LNCaP clone FGC (cell line): ENCODE data around the gene XYLT1.

ENCODE experiments used
- DNase-seq: peaks from one replicate; pipeline ENCODE4 v3.0.0-alpha.2; 2011; ENCODE audit warnings: low read depth
- H3K4me3 ChIP-seq: 2 replicates; pipeline ENCODE4 v1.5.1; 2011; ENCODE audit warnings: mild to moderate bottlenecking, low read depth, low read length, control low read depth
- TF ChIP-seq, protein P1 (sequence below): IDR thresholded peaks from 2 replicates; pipeline ENCODE4 v1.5.1; 2012; ENCODE audit warnings: mild to moderate bottlenecking; ENCODE audit not compliant: control insufficient read depth, insufficient read depth; ENCODE audit errors: extremely low read depth

XYLT1 gene

DNA sequence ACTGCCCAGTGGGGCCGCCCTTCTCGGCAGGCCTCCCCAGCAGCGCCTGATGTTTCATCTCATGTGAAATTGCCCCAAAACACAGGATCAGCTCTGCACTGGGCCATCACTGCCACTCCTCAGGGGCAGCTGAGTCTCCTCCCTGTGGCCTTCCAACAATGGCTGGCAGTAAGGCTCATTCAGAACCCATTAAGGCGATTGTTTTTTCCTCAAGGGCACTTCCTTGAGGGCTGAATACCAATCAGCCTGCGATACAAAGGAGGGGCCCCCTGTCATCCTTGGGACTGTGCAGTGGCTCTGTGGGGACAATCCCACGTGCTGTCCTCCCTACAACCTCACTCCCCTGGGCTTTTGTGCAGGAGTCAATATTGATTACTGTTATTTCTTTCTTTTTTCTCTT, 47.5 kb downstream of the XYLT1 start:
- no peak for DNase-seq
- TF ChIP-seq, protein P1, sequence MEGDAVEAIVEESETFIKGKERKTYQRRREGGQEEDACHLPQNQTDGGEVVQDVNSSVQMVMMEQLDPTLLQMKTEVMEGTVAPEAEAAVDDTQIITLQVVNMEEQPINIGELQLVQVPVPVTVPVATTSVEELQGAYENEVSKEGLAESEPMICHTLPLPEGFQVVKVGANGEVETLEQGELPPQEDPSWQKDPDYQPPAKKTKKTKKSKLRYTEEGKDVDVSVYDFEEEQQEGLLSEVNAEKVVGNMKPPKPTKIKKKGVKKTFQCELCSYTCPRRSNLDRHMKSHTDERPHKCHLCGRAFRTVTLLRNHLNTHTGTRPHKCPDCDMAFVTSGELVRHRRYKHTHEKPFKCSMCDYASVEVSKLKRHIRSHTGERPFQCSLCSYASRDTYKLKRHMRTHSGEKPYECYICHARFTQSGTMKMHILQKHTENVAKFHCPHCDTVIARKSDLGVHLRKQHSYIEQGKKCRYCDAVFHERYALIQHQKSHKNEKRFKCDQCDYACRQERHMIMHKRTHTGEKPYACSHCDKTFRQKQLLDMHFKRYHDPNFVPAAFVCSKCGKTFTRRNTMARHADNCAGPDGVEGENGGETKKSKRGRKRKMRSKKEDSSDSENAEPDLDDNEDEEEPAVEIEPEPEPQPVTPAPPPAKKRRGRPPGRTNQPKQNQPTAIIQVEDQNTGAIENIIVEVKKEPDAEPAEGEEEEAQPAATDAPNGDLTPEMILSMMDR = no peak
- H3K4me3 ChIP-seq = no peak overlapping the region

DNA sequence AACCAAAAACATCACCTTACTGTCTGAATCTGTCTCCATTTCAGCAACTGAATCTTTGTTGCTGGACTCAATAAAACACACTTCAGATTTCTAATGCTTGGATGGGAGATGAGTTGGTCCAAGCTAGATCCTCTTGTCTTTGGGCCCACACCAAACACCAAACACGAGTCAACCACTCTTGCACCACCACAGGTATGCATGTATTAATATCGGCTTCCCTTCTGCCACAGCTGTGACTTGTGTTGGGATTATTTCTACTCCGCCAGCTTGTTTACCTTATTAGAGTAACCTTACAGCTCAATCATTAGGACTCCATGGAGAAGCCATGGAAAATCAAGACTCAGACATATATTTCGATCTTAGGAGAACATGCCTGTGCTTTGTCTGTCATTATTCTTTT, 49.9 kb downstream of the XYLT1 start:
- TF ChIP-seq, protein P1 = no peak
- H3K4me3 ChIP-seq = no peak overlapping the region
- no peak for DNase-seq

DNA sequence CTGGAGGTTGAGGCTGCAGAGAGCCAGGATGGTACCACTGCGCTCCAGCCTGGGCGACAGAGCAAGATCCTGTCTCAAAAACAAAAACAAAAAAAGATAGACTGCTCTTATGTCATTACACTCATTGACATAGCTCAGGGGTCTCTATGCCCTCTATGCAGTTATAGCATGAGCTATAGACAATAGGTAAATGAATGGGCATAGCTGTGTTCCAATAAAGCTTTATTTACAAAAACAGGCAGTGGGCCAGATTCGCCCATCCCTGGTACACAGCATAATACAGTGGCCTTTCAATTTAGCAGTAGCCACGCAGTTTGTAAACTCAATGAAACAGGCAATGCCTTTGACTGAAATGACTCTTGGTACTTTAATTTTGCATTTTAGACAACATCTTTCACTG, 51.5 kb downstream of the XYLT1 start:
- H3K4me3 ChIP-seq = no peak overlapping the region
- TF ChIP-seq, protein P1 = no peak
- DNase-seq = no peak

DNA sequence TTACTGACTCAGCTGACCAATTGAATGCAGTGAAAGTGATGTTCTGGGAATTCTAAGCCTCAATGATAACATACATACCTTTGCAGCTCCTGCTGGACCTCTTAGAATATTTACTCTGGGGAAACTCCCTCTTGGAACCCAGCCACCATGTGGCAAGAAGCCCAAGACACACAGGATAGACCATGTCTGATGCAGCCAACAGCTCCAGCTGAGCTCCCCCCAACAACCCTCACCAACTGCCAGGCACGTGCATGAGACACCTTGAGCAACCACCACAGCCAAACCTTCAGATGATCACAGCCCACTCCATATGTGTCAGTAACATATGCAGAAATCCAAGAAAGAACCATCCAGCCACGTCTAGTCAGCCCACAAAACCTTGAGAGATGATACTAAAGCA, 53.0 kb downstream of the XYLT1 start:
- TF ChIP-seq, protein P1 = no peak
- H3K4me3 ChIP-seq = no peak overlapping the region
- DNase-seq = no peak

DNA sequence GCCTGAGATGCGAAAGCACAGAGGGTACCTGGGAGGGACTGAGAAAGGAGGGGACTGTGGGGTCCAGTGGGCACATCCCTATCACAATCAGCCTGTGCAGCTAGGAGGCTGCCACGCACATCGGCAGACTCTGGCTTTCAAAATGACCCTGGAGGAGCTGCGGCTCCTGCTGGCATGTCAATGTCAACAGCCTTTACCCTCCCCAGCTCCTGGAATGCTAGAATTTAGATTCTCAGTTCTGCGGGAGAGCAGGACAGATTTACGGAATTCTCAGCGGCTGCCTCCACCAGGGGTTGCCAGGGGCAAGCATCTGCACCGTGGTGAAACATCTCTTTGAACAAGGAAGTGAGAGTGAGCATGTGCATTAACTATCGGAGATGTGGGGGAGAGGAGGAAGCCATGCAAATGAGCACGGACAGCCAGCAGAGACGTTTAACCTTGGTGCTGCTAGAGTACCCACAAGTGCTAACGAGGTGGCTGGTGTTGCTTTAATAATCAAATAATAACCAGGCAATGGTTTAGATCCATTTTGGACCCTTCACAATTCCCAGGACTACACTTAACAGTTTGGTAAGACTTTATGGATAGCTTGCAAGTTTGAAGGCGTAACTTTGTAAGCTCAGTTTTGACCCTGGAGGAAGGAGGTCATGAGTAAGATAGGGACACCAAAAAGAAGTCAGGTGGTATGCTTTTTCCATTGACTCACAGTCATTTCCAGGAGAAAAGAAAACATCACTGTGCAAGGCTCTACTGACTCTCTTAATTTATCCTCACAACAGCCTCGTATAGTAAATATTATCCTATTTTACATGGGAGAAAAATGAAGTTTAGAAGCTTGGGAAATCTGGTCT, 54.1 kb downstream of the XYLT1 start:
- TF ChIP-seq, protein P1 = no peak
- H3K4me3 ChIP-seq = no peak overlapping the region
- DNase-seq = no peak

DNA sequence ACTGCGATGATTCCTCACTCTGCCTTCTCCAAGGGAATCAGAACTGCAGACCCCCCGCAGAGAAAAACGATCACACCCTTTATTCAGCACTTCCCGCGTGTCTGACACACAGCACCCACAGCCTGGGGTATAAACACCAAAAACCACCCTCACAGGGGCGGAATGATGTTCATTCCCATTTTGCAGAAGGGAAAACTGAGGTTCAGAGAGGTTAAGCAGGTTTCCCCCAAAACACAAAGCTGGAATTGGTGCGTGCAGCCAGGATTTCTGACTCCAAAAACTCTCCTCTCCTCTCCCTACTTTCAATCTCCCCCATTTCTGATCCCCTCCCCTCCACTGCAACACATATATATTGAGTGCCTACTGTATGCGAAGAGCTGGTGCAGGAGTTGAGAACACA, 55.8 kb downstream of the XYLT1 start:
- no peak for DNase-seq
- TF ChIP-seq, protein P1 = no peak
- no peak overlapping the region for H3K4me3 ChIP-seq

DNA sequence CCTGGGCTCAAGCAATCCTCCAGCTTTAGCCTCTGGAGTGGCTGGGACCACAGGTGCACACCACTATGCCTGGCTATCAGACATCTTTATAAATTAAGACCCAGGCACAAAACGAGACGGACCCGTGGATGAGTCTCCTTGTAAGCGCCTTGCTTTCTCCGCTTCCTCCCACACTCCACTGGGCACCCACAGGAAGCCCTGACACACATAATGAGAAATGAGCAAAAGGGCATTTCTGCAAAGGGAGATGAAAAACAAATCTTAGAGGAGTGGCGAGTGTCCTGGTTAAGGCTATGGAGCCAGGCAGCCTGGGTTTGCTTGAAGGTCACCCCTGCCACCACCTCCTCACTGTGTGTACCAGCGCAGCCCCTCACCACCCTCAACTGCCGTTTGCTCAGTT, 56.3 kb downstream of the XYLT1 start:
- no peak overlapping the region for H3K4me3 ChIP-seq
- no peak for DNase-seq
- TF ChIP-seq, protein P1 = no peak
